IPS DF 6.9 (cell line): ENCODE data around the gene USP44.

Source experiments
- DNase-seq: peaks from one replicate; pipeline ENCODE4 v3.0.0-alpha.2; 2013; ENCODE audit warnings: low read depth, low spot score
- H3K27ac ChIP-seq: one replicate; pipeline ENCODE4 v1.5.1; 2013; ENCODE audit warnings: low read length, control low read depth
- H3K27me3 ChIP-seq: 2 replicates; pipeline ENCODE4 v1.6.1; 2013; ENCODE audit warnings: mild to moderate bottlenecking, low read length; ENCODE audit not compliant: control insufficient read depth, insufficient read depth
- H3K36me3 ChIP-seq: 2 replicates; pipeline ENCODE4 v1.6.1; 2013; ENCODE audit warnings: low read length; ENCODE audit not compliant: control insufficient read depth, insufficient read depth
- H3K4me1 ChIP-seq: 2 replicates; pipeline ENCODE4 v1.6.1; 2013; ENCODE audit warnings: low read length; ENCODE audit not compliant: control insufficient read depth, insufficient read depth
- H3K4me3 ChIP-seq: 2 replicates; pipeline ENCODE4 v1.5.1; 2013; ENCODE audit warnings: mild to moderate bottlenecking, low read length
- H3K9me3 ChIP-seq: 2 replicates; pipeline ENCODE4 v1.6.1; 2013; ENCODE audit warnings: low read length, inconsistent platforms; ENCODE audit not compliant: control insufficient read depth, insufficient read depth
- WGBS: extraction: QIAGEN DNeasy Blood & Tissue Kit; methylation state at CpG from one replicate; pipeline ENCODE4 v1.1.7; 2013; ENCODE audit warnings: mixed read lengths, missing lambda C conversion rate; ENCODE audit not compliant: insufficient read length, insufficient coverage; 5-methylcytosine and 5-hydroxymethylcytosine counted together

The USP44 gene

GRCh38 chr12:95513599-95513998 is 37.7 kb downstream of the USP44 start:
- Histone ChIP-seq H3K36me3 (peaks cover 13% of the 10 kb centered on the region; the same call in 1 of the 2 replicates), H3K27me3 (no peaks in the 10 kb centered on the region), H3K4me3 (no peak overlapping the region), H3K4me1 (no peaks in the 10 kb centered on the region), H3K9me3 (no peaks in the 10 kb centered on the region), H3K27ac (no peak overlapping the region)
- no CpG with 5 or more reads among the region's 5 CpGs for WGBS
- no peak for DNase-seq

- Histone ChIP-seq H3K27ac (no peak overlapping the region), H3K9me3 (no peaks in the 10 kb centered on the region), H3K4me3 (no peak overlapping the region), H3K27me3 (no peaks in the 10 kb centered on the region), H3K4me1 (no peaks in the 10 kb centered on the region), H3K36me3 (peaks cover 13% of the 10 kb centered on the region; the same call in 1 of the 2 replicates)
- no peak for DNase-seq
- no CpG with 5 or more reads among the region's 1 CpG for WGBS
Observed at GRCh38 chr12:95511977-95512376, 39.3 kb downstream of the USP44 start.

- Histone ChIP-seq H3K27ac (no peak overlapping the region), H3K27me3 (no peaks in the 10 kb centered on the region), H3K4me3 (no peak overlapping the region), H3K9me3 (no peaks in the 10 kb centered on the region), H3K36me3 (peaks cover 18% of the 10 kb centered on the region; the same call in 1 of the 2 replicates), H3K4me1 (no peaks in the 10 kb centered on the region)
- no CpG with 5 or more reads among the region's 3 CpGs for WGBS
- DNase-seq, result no peak
Observed at GRCh38 chr12:95509300-95509699, 42.0 kb downstream of the USP44 start.

GRCh38 chr12:95506707-95507523 is 44.4 kb downstream of the USP44 start:
- H3K36me3 ChIP-seq, result peaks cover 12% of the 10 kb centered on the region; the same call in 1 of the 2 replicates
- H3K4me1 ChIP-seq, result no peaks in the 10 kb centered on the region
- H3K4me3 ChIP-seq, result no peak overlapping the region
- no peak for DNase-seq
- no peak overlapping the region for H3K27ac ChIP-seq
- H3K27me3 ChIP-seq, result no peaks in the 10 kb centered on the region
- H3K9me3 ChIP-seq, result no peaks in the 10 kb centered on the region
- no CpG with 5 or more reads among the region's 10 CpGs for WGBS

GRCh38 chr12:95505039-95505438 is 46.2 kb downstream of the USP44 start:
- Histone ChIP-seq H3K27me3 (no peaks in the 10 kb centered on the region), H3K9me3 (no peaks in the 10 kb centered on the region), H3K4me3 (no peak overlapping the region), H3K27ac (no peak overlapping the region), H3K36me3 (peaks cover 10% of the 10 kb centered on the region; the same call in 1 of the 2 replicates), H3K4me1 (no peaks in the 10 kb centered on the region)
- no CpG with 5 or more reads among the region's 5 CpGs for WGBS
- DNase-seq, result no peak

- Histone ChIP-seq H3K27ac (no peak overlapping the region), H3K27me3 (no peaks in the 10 kb centered on the region), H3K36me3 (peaks cover 10% of the 10 kb centered on the region; the same call in 1 of the 2 replicates), H3K4me1 (no peaks in the 10 kb centered on the region), H3K4me3 (no peak overlapping the region), H3K9me3 (no peaks in the 10 kb centered on the region)
- no peak for DNase-seq
- no CpG with 5 or more reads among the region's 4 CpGs for WGBS
Observed at GRCh38 chr12:95504140-95504539, 47.1 kb downstream of the USP44 start.

- peaks cover 8% of the 10 kb centered on the region; the same call in 1 of the 2 replicates for H3K36me3 ChIP-seq
- no peak for DNase-seq
- H3K4me3 ChIP-seq, result no peak overlapping the region
- H3K27me3 ChIP-seq, result no peaks in the 10 kb centered on the region
- no CpG with 5 or more reads among the region's 2 CpGs for WGBS
- no peaks in the 10 kb centered on the region for H3K4me1 ChIP-seq
- no peaks in the 10 kb centered on the region for H3K9me3 ChIP-seq
- H3K27ac ChIP-seq, result no peak overlapping the region
Observed at GRCh38 chr12:95499772-95500171, 51.5 kb downstream of the USP44 start.

- no CpG with 5 or more reads among the region's 5 CpGs for WGBS
- Histone ChIP-seq H3K4me3 (no peak overlapping the region), H3K4me1 (no peaks in the 10 kb centered on the region), H3K36me3 (peaks cover 3% of the 10 kb centered on the region; the same call in 1 of the 2 replicates), H3K9me3 (no peaks in the 10 kb centered on the region), H3K27ac (no peak overlapping the region), H3K27me3 (no peaks in the 10 kb centered on the region)
- no peak for DNase-seq
Observed at GRCh38 chr12:95498968-95499367, 52.3 kb downstream of the USP44 start.

GRCh38 chr12:95497031-95497430 is 54.2 kb downstream of the USP44 start:
- peaks cover 3% of the 10 kb centered on the region; the same call in 1 of the 2 replicates for H3K36me3 ChIP-seq
- WGBS, result no CpG with 5 or more reads among the region's 4 CpGs
- H3K27ac ChIP-seq, result no peak overlapping the region
- no peaks in the 10 kb centered on the region for H3K27me3 ChIP-seq
- H3K9me3 ChIP-seq, result no peaks in the 10 kb centered on the region
- H3K4me3 ChIP-seq, result no peak overlapping the region
- no peaks in the 10 kb centered on the region for H3K4me1 ChIP-seq
- DNase-seq, result no peak

- Histone ChIP-seq H3K27ac (no peak overlapping the region), H3K36me3 (peaks cover 3% of the 10 kb centered on the region; the same call in 1 of the 2 replicates), H3K4me3 (no peak overlapping the region), H3K4me1 (no peaks in the 10 kb centered on the region), H3K27me3 (no peaks in the 10 kb centered on the region), H3K9me3 (no peaks in the 10 kb centered on the region)
- DNase-seq, result no peak
- no CpG with 5 or more reads among the region's 1 CpG for WGBS
Observed at GRCh38 chr12:95495433-95495832, 55.8 kb downstream of the USP44 start.
